Vagina (tissue), 2 donors: ENCODE results near the gene MTRF1. TPM values are rescaled to one million over a fixed set of nuclear protein-coding genes. Genes with fewer than 3 reads are reported as not detected.

Experiments used
- DNase-seq, 2 donors: peaks; one replicate each; pipeline ENCODE4 v3.0.0-alpha.2; 2017; ENCODE audit errors: extremely low spot score in 2 of 2
- H3K27ac ChIP-seq: fragments of 200-600 bp; sonication (generic); one replicate; pipeline ENCODE4 v1.5.1; 2019
- H3K27me3 ChIP-seq: fragments of 200-600 bp; sonication (generic); one replicate; pipeline ENCODE4 v1.5.1; 2019
- H3K36me3 ChIP-seq, 2 donors: fragments of 200-600 bp; sonication (generic); one replicate each; pipeline ENCODE4 v1.5.1; 2017 to 2019
- H3K4me1 ChIP-seq: fragments of 200-600 bp; sonication (generic); one replicate; pipeline ENCODE4 v1.5.1; 2019
- H3K4me3 ChIP-seq, 2 donors: fragments of 200-600 bp; sonication (generic); 1 replicate in 1 of 2; 2 replicates in 1 of 2; pipeline ENCODE4 v1.5.1; 2016 to 2019
- H3K9me3 ChIP-seq: fragments of 200-600 bp; sonication (generic); one replicate; pipeline ENCODE4 v1.5.1; 2019
- POLR2A ChIP-seq, 2 donors: fragments of 450-650 bp; IDR thresholded peaks; one replicate each; pipeline ENCODE4 v1.6.1; 2017; ENCODE audit warnings: antibody characterized with exemption in 2 of 2, mild to moderate bottlenecking in 2 of 2, moderate library complexity in 2 of 2
- POLR2AphosphoS5 ChIP-seq, 2 donors: sonication (generic); formaldehyde crosslinking; IDR thresholded peaks; one replicate each; pipeline ENCODE4 v1.9.0; 2017; ENCODE audit warnings: antibody characterized with exemption in 2 of 2, mild to moderate bottlenecking in 2 of 2, low read depth in 1 of 2; ENCODE audit not compliant: insufficient read depth in 1 of 2
- intact Hi-C: fragments of 100-400 bp; cut with DNase I; formaldehyde crosslinking; loops from one replicate; pipeline ENCODE4 v1.15.1; 2023
- total RNA-seq: library from RNA; depleted of rRNA; stranded (reverse); fragments of >200 nt; gene quantifications from one replicate; pipeline ENCODE4 v1.2.3, GENCODE V29; 2016
- TF ChIP-seq, protein P1 (sequence below), 3 experiments: fragments of 450-650 bp in 2 of 3; fragments of 200-600 bp in 1 of 3; sonication (generic) in 1 of 3; IDR thresholded peaks; one replicate each; pipeline ENCODE4 v1.5.1; 2017 to 2019; ENCODE audit warnings: antibody characterized with exemption in 3 of 3, mild to moderate bottlenecking in 2 of 3, moderate library complexity in 2 of 3

The MTRF1 gene
- total RNA-seq, 1 donor from 2014 or later, result 17.2 TPM

DNA sequence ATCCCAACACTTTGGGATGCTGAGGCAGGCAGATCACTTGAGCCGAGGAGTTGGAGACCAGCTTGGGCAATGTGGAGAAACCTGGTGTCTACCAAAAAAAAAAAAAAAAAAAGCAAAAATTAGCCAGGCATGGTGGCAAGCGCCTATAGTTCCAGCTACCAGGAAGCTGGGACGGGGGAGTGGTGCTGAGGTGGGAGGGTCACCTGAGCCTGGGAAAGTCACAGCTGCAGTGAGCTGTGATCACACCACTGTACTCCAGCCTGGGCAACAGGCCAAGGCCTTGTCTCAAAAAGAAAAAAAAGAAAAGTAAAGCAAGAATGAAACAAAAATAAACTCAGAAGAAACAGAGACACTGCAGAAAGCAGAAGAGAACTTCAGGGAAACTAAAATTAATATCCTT lies 31.6 kb downstream of the MTRF1 start:
- no peaks in the 10 kb centered on the region for H3K4me1 ChIP-seq
- DNase-seq, result no peak
- no peak overlapping the region for H3K4me3 ChIP-seq
- peaks cover 0 to 10% of the 10 kb centered on the region in 2 donors for H3K36me3 ChIP-seq
- H3K27ac ChIP-seq, result no peak overlapping the region
- no peaks in the 10 kb centered on the region for H3K27me3 ChIP-seq
- TF ChIP-seq, protein P1, sequence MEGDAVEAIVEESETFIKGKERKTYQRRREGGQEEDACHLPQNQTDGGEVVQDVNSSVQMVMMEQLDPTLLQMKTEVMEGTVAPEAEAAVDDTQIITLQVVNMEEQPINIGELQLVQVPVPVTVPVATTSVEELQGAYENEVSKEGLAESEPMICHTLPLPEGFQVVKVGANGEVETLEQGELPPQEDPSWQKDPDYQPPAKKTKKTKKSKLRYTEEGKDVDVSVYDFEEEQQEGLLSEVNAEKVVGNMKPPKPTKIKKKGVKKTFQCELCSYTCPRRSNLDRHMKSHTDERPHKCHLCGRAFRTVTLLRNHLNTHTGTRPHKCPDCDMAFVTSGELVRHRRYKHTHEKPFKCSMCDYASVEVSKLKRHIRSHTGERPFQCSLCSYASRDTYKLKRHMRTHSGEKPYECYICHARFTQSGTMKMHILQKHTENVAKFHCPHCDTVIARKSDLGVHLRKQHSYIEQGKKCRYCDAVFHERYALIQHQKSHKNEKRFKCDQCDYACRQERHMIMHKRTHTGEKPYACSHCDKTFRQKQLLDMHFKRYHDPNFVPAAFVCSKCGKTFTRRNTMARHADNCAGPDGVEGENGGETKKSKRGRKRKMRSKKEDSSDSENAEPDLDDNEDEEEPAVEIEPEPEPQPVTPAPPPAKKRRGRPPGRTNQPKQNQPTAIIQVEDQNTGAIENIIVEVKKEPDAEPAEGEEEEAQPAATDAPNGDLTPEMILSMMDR (IDR thresholded peaks at IDR 0.05), result no peak
- TF ChIP-seq POLR2AphosphoS5 (IDR thresholded peaks at IDR 0.05; ENCODE audit: insufficient read depth in 1 of 2, low read depth in 1 of 2) (no peak), POLR2A (IDR thresholded peaks at IDR 0.05) (no peak)
- H3K9me3 ChIP-seq, result no peaks in the 10 kb centered on the region
- intact Hi-C loops, result no loop called here

DNA sequence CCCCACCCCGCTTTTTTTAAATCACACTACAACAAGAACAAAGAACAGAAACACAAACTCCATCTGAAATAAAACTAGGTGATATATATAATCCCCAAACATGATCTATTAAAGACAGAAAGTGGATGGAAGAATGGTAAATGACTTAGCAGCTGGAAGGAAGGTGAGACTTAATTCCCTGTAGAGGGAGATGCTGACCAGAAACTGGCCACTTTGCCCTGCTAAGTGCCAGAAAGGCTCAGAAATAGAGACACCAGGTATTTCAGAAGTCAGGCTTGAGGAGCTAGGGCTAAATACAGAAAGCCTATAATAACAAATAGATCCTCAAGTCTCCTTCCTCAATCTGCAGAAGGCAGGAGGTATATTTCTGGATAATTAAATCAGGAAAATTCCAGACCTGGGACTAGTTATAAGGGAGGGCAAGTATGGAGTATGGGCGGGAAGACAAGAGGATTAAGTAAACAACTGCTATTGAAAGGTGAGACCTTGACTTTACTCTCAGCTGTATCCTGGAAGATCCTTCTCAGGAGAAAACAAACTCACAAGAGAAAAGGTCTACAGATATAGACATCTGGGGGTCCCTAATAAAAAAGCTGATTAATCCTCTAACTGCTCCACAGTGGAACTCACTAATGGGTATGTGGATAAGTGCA lies 32.2 kb downstream of the MTRF1 start:
- no peaks in the 10 kb centered on the region for H3K9me3 ChIP-seq
- H3K27me3 ChIP-seq, result no peaks in the 10 kb centered on the region
- intact Hi-C loops, result no loop called here
- H3K27ac ChIP-seq, result no peak overlapping the region
- TF ChIP-seq POLR2A (IDR thresholded peaks at IDR 0.05) (no peak), POLR2AphosphoS5 (IDR thresholded peaks at IDR 0.05; ENCODE audit: insufficient read depth in 1 of 2, low read depth in 1 of 2) (no peak)
- no peak overlapping the region for H3K4me3 ChIP-seq
- peaks cover 0 to 16% of the 10 kb centered on the region in 2 donors for H3K36me3 ChIP-seq
- no peak for DNase-seq
- H3K4me1 ChIP-seq, result no peaks in the 10 kb centered on the region

DNA sequence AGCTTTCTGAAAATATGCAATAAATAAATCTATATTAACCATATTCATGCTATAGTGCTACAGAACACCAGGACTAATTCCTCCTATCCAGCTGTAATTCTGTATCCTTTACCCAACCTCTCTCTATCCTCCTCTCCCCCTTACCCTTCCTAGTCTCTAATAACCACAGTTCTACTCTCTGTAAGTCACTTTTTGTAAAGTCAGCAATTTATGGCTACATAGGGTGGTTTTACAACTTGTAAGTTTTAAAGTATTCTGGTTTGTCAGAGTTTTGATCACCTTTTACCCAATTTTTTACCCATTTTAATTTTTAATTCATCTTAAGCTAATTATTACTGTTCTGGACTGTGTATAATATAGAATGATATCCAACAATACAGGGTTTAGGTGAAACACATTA lies 34.0 kb downstream of the MTRF1 start:
- no peak for DNase-seq
- H3K4me1 ChIP-seq, result no peaks in the 10 kb centered on the region
- H3K9me3 ChIP-seq, result no peaks in the 10 kb centered on the region
- intact Hi-C loops, result loop anchor here (10.0 kb wide), 1 partner anchor 155 kb away; no protein-coding TSS in a partner anchor
- no peak overlapping the region for H3K27ac ChIP-seq
- no peaks in the 10 kb centered on the region for H3K27me3 ChIP-seq
- no peak overlapping the region for H3K4me3 ChIP-seq
- TF ChIP-seq POLR2AphosphoS5 (IDR thresholded peaks at IDR 0.05; ENCODE audit: insufficient read depth in 1 of 2, low read depth in 1 of 2) (no peak), POLR2A (IDR thresholded peaks at IDR 0.05) (no peak)
- TF ChIP-seq, protein P1 (IDR thresholded peaks at IDR 0.05), result no peak
- peaks cover 0 to 17% of the 10 kb centered on the region in 2 donors for H3K36me3 ChIP-seq

DNA sequence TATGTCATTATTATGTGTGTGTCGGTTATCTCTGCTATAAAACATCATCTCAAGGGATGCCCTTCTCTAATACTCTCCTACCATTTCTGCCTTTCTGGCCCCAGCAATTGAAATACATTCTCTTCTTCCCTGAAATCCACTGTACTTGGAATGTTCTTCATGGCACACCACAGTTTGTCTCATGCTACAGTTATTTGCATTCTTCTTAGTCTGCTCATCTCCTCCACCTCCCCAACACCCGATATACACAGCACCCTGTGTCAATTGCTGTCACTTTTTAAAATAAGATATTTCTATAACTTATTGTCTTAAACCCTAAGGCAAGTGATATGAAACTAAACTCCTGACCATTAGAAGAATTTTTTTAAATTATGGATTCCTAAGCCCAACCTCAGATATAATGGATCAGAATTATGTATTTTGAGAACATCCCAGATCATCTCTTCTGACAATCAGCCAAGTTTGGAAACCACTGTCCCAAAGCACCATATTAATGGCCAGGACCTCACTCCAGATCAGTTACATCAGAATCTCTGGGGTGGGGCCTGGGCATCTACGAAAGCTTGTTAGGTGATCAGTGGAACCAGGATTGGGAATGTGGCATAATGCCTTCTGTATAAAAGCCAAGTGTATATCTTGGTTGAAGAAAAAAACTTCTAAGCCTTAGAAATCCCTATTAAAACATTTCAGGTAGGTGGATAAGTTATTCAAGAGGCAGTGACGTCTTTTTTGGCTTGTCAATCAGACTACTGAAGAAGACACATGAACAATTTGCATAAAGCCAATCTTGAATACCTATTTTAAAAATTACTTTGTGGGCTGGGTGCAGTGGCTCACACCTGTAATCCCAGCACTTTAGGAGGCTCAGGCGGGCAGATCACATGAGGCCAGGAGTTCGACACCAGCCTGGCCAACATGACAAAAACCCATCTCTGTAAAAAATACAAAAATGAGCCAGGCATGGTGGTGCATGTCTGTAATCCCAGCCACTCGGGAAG lies 39.0 kb downstream of the MTRF1 start:
- Histone ChIP-seq H3K4me1 (no peaks in the 10 kb centered on the region), H3K36me3 (peaks cover 0 to 13% of the 10 kb centered on the region in 2 donors), H3K27me3 (no peaks in the 10 kb centered on the region), H3K4me3 (no peak overlapping the region), H3K27ac (no peak overlapping the region), H3K9me3 (no peaks in the 10 kb centered on the region)
- TF ChIP-seq POLR2A (IDR thresholded peaks at IDR 0.05), result no peak
- TF ChIP-seq POLR2AphosphoS5 (IDR thresholded peaks at IDR 0.05; ENCODE audit: insufficient read depth in 1 of 2, low read depth in 1 of 2), result no peak
- intact Hi-C loops, result loop anchor here (10.0 kb wide), 1 partner anchor 150 kb away; no protein-coding TSS in a partner anchor
- no peak for DNase-seq

DNA sequence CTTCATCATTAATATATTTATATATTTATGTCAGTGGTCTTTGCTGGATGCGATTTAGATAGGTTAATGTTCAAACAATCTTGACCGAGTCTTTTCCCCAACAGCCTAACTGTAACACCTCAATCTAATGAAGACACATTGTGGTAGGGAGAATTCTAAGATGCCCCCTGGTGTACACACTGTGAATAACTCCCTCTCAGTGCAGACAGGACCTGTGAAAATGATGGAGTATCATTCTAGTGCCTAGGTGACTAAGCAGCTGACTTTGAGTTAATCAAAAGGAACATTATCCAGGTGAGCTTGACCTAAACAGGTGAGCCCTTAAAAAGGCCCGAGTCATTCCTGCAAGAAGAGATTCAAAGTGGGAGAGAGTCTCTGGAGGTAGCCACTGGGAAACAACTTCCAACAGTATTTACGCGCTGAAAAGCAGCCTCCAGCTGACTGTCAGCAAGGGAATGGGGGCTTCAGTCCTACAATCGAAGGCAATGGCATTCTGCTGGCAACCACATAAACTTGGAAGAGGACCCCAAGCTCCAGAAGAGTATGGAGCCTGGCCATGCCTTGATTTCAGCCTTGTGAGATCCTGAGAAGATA lies 41.0 kb downstream of the MTRF1 start:
- DNase-seq, result no peak
- H3K27me3 ChIP-seq, result no peaks in the 10 kb centered on the region

More for the DNA sequence above, 41.0 kb downstream of the MTRF1 start:
- Histone ChIP-seq H3K4me1 (no peaks in the 10 kb centered on the region), H3K36me3 (peaks cover 0 to 13% of the 10 kb centered on the region in 2 donors), H3K9me3 (no peaks in the 10 kb centered on the region), H3K27ac (no peak overlapping the region), H3K4me3 (no peak overlapping the region)
- no peak for TF ChIP-seq POLR2A (IDR thresholded peaks at IDR 0.05)
- TF ChIP-seq, protein P1 (IDR thresholded peaks at IDR 0.05), result peak; percentile 48 to 72 (median 57)
- no peak for TF ChIP-seq POLR2AphosphoS5 (IDR thresholded peaks at IDR 0.05; ENCODE audit: insufficient read depth in 1 of 2, low read depth in 1 of 2)
- intact Hi-C loops, result loop anchor here (10.0 kb wide), 1 partner anchor 148 kb away; no protein-coding TSS in a partner anchor
